HG03039 (cell line): ENCODE data around the gene ZNHIT2.
"Not testable (repeated sequence)": the region's sequence is repeated elsewhere in the genome, so short reads cannot be mapped to it uniquely, and the experiment has no call there.

Experiments used
- ATAC-seq: cut with Tn5 transposase; IDR thresholded peaks from one replicate; pipeline ENCODE4 v1.9.1; 2021; ENCODE audit warnings: mild to moderate bottlenecking, moderate library complexity; ENCODE audit not compliant: unreplicated experiment

The ZNHIT2 gene

GRCh38 chr11:65117206-65118096 is at the start of gene ZNHIT2:
ZNHIT2 (minus strand) TSS chr11:65117701; CDS start chr11:65117653, 48 bp downstream.
- ATAC-seq = peak; percentile 49

GRCh38 chr11:65166893-65167292 is 49.4 kb upstream of the ZNHIT2 start:
- no peak for ATAC-seq

- no peak for ATAC-seq
Measured at GRCh38 chr11:65165410-65166317, 48.2 kb upstream of the ZNHIT2 start.

GRCh38 chr11:65163684-65164083 is 46.2 kb upstream of the ZNHIT2 start:
- no peak for ATAC-seq

- no peak for ATAC-seq
Measured at GRCh38 chr11:65160643-65161042, 43.1 kb upstream of the ZNHIT2 start.

GRCh38 chr11:65159012-65159411 is 41.5 kb upstream of the ZNHIT2 start:
- ATAC-seq = no peak

- no peak for ATAC-seq
Measured at GRCh38 chr11:65157336-65157735, 39.8 kb upstream of the ZNHIT2 start.

GRCh38 chr11:65156926-65157325 is 39.4 kb upstream of the ZNHIT2 start:
- ATAC-seq = no peak

- no peak for ATAC-seq
Measured at GRCh38 chr11:65156256-65156655, 38.8 kb upstream of the ZNHIT2 start.

GRCh38 chr11:65152122-65152521 is 34.6 kb upstream of the ZNHIT2 start:
- ATAC-seq = no peak

GRCh38 chr11:65151331-65151899 is 33.9 kb upstream of the ZNHIT2 start:
- no peak for ATAC-seq

- ATAC-seq = no peak
Measured at GRCh38 chr11:65150509-65151299, 33.2 kb upstream of the ZNHIT2 start.

GRCh38 chr11:65150131-65150508 is 32.6 kb upstream of the ZNHIT2 start:
- not testable (repeated sequence) for ATAC-seq

- ATAC-seq = no peak
Measured at GRCh38 chr11:65148657-65149056, 31.2 kb upstream of the ZNHIT2 start.

GRCh38 chr11:65147352-65148075 is 30.0 kb upstream of the ZNHIT2 start:
- no peak for ATAC-seq

- no peak for ATAC-seq
Measured at GRCh38 chr11:65141896-65142494, 24.5 kb upstream of the ZNHIT2 start.

- ATAC-seq = no peak
Measured at GRCh38 chr11:65136515-65137096, 19.1 kb upstream of the ZNHIT2 start.

GRCh38 chr11:65135633-65136145 is 18.2 kb upstream of the ZNHIT2 start:
- ATAC-seq = no peak
